HG03045 (cell line): ENCODE measurements around the gene TESMIN.

Source experiments
- ATAC-seq: cut with Tn5 transposase; IDR thresholded peaks from one replicate; pipeline ENCODE4 v1.9.1; 2021; ENCODE audit warnings: mild to moderate bottlenecking, moderate library complexity; ENCODE audit not compliant: unreplicated experiment

TESMIN gene, protein sequence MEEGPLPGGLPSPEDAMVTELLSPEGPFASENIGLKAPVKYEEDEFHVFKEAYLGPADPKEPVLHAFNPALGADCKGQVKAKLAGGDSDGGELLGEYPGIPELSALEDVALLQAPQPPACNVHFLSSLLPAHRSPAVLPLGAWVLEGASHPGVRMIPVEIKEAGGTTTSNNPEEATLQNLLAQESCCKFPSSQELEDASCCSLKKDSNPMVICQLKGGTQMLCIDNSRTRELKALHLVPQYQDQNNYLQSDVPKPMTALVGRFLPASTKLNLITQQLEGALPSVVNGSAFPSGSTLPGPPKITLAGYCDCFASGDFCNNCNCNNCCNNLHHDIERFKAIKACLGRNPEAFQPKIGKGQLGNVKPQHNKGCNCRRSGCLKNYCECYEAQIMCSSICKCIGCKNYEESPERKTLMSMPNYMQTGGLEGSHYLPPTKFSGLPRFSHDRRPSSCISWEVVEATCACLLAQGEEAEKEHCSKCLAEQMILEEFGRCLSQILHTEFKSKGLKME

DNA sequence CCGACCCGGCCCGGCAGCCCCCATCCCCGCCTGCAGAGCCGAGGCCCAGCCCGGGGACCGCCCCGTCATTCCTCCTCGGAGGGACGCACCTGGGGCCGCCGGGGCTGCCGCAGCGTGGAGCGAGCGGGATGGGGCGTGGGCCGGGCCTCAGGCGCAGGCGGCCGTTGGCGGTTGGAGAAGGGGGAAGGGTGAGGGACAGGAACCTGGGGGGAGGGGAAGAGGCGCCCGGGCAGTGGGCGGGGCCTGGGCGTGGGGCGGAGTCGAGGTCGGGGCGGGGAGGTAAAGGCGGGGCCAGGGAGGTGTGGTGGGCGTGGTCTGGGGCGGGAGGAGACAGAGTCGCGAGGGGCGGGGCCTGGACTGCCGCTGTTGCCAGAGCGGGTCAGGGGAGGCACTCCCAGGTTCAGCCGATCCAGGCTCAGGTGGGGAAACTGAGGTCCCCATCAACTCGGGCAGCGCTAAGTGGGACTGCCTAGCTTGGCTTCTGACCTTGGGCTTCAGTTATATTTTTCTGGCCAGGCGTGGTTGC lies at the start of gene TESMIN:
TSS of gene TESMIN (minus strand) at position 190 of the 526 bp plus-strand sequence. CDS start 860 bp downstream, outside the sequence.
- no peak for ATAC-seq

DNA sequence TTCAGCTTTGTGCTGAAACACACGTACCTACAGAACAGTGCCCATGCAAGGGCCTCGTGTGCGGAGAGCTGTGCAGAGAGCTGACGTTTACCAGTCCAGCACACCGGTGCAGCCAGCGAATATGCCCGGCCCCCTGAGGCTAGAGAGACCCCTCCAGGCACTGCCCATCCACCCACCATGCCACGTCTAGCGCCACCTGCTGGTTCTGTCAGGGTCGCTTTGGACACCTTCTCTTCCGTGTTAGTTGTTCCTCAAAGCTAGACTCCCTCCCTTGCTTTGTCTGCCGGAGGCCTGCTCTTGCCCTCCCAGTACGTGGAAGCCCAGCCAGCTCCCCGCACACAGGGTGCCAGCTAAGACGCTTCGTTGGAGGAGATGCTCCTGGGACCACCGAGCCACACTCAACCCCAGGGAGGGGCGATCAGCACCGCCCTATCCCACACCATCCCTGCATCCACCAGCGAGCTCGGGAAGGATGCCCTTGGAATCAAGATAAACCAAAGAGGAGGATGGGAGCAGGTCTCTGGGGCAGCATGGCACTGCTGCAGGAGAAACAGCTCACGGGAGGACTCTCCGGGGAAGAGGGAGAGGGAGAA lies 47.0 kb upstream of the TESMIN start:
- ATAC-seq = no peak

DNA sequence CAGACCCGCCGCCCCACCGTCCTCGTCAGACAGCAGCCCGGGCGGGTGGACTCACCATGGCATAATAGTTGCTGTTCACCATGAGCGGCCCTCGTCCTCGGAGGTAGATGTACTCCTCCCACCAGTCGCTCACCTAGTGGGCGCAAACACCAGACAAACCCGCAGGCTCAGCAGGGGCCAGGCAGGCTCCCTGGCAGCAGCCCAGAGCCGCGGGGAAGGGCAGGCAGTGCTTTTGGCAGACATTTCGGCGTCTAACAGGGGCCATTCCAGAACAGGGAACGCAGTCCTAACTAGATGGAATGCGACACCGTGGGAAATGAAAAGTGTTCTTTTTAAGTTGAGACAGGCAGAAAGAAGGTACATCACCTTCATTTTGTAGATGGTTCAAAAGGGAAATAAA lies 45.5 kb upstream of the TESMIN start:
- ATAC-seq = no peak

DNA sequence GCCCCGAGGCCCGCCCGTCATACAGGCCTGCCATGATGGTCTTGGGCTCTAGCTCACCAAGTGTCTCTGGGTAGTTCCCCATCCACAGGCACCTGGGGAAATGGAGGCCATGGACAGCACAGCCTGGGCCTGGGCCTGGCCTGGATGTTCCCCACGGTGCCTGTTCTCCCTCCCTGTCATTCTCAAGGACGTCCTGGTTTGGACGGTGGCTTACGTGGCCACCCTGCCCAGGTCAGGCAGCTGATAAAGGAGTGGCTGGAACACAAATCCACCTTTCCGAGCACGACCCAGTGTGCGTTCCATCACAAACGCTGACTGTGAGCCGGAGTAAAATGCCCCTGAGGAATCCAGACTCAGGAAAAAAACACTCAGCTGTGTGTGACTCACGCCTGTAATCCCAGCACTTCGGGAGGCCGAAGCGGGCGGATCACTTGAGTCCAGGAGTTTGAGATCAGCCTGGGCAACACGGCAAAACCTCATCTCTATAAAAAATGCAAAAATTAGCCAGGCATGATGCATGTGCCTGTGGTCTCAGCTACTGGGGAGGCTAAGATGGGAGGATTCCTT lies 41.2 kb upstream of the TESMIN start:
- ATAC-seq = no peak

DNA sequence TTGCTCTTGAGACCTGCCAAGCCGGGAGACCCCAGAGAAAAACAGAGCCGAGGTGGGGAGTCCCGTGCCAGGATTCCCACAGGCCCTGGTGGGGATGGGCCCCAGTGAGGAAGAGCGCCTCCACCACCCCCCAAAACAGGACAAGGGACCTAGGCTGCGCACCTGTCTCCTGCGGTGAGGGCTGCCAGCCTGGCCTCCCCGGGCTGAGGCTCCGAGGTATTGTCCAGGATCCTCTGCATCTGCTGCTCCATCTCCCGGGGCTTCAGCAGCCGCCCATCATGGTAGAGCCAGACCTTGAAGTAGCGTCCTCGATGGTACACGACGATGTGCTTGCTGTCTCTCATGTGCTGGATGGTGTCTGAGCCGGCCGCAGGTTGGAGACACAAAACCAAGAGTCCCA lies 33.3 kb upstream of the TESMIN start:
- ATAC-seq = no peak

DNA sequence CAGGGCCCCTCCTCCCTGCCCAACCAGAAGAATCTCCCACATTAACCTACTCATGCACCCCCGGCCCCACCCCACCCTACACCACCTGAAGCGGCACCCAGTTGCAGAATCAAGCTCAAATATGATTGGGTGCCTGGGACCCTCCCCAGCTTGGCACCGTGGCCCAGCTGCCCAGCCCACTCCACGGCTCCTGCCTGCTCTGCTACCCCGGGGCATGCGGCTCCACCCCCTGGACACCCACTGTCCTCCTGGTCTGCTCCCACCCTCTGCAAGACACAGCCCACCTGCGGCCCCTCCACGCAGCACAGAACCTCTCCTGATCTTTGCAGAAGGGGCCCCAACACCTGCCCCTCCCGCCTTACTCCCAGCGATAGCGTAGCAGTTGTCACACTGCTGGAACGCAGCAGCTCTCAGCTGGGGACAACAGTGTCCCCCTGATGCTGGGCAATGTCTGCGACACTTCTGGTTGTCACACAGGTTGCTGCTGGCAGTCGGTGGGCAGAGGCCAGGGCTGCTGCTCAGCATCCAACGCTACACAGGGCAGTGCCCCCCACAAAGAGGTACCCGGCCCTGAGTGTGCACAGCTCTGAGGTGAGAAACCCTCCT lies 32.0 kb upstream of the TESMIN start:
- no peak for ATAC-seq

DNA sequence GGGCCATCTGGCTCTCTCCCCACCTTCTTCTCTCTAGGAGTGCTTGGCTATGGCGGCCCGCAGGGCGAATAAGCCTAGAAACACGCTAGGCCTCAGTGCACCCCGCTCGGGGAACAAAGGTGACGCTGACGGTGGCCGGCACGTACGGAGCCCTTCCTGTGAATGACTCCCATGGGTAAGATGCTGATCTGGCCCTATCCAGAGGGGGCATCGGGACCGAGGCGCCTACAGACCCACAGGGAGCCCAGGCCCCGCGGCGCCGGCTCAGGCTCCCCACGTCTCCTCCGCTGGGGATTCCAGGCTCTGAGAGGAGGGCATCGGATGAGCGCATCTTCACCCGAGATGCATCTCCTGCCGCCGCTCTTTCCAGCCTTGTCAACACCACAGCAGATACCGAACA lies 31.4 kb upstream of the TESMIN start:
- no peak for ATAC-seq

DNA sequence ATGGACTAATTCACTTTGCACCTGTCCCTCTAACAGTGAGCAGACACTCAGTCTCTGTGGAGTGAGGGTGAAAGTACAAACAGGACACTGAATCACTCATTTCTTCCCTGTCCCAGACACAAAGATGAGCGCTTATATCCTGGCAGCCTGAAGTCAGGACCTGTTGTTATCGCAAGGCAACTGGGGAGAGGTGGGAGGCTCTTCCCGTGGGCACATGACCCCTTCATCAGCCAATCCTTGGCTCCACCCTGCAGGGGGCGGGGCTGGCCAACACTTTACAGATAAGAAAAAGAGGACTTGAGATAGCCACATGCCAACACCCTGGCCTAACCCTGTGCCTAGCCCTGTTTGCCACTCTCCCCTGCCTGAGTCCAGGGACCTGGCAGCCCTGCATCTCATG lies 29.5 kb upstream of the TESMIN start:
- no peak for ATAC-seq

DNA sequence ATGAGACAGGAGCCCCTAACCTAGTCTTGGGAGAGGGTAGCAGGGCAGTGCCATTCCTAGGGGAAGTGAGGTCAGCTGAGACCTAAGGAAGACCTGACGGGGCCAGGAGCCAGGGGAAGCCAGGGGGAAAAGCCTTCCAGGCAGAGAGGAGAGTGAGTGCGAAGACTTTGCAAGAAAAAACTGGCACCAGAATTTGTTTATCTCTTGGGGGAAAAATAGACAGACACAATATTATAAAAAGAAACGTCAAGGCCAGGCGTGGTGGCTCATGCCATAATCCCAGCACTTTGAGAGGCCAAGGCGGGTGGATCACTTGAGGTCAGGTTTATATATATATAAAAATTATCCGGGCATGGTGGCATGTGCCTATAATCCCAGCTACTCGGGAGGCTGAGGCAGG lies 26.9 kb upstream of the TESMIN start:
- ATAC-seq = no peak

DNA sequence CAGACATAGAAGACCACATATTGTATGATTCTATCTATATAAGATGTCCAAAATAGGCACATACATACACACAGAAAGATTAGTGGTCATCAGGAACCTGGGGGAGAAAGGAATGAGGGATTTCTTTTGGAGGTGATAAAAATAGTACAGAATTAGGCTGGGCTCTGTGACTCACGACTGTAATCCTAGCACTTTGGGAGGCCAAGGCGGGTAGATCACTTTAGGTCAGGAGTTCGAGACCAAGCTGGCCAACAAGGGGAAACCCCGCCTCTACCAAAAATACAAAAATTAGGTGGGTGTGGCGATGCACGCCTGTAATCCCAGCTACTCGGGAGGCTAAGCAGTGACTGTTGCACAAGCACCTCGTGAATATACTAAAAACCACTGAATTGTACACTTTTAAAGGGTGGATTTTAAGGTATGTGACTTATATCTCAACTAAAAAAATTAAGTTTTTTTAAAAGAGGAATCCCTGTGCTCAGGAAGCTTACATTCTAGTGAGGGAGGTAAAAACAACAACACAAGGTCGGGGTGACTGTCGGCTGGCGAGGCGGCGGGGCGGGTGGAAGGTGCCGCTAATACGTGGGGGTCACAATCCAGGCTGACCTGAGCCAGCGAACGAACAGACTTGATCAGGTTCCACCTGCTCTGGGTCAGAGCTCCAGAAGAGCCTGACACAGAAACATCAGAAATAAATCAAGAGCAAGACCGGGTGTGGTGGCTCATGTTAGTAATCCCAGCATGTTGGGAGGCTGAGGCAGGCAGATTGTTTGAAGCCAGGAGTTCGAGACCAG lies 25.3 kb upstream of the TESMIN start:
- ATAC-seq = no peak

DNA sequence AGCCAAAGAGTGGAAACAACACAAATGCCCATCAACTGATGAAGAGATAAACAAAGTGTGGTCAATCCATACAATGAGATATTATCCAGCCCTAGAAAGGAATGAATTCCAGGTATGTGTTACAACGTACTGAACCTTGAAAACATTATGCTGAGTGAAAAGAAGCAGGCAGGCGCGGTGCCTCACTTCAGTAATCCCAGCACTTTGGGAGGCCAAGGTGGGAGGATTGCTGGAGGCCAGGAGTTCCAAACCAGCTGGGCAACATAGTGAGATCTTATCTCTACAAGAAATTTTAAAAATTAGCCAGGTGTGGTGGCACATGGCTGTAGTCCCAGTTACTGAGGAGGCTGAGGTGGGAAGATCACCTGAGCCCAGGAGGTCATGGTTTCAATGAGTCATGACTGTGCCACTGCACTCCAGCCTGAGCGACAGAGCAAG lies 24.6 kb upstream of the TESMIN start:
- no peak for ATAC-seq

DNA sequence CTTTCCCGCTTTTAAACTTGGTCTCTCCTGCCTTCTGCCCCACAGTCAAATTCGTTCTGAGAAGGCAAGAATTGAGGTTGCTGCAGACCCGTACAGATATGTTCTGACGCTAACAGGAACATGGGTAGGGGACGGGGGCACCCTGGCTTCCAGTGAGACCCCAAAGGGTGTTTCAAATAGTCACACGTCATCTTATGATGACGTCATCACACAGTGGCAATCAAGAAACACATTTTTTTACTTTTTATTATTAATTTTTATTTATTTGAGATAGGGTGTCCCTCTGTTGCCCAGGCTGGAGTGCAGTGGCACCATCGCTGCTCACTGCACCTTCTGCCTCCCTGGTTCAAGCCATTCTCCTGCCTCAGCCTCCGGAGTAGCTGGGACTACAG lies 22.9 kb upstream of the TESMIN start:
- ATAC-seq = no peak

DNA sequence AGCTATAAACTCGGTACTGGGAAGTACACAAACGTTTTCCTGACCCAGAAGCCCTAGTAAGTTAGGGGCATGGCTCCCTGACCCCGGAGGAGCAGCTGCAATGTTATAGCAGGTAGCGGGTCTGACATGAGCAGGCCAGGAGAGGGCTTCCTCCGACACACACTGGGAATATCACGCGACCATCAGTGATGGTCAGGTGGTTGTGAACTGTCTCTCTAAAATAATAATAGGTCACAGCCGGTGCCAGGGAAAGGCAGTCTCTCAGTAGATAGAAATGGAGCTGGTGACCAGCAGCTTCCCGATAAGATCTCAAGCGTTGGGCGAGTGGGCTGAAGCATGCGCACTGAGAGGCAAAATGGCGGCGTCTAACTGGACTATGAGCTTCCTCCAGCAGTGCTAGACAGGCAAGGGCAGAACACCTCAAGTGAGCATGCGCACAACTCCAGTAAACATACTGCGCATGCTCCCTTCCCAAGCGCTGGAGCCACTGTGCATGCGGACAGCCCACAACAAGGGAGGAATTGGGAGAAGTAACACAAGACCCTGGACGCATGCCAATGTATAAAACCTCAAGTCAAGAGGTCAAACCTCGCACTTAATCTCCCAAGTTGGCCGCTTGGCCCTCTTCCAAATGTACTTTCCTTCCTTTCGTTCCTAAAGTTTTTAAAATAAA lies 22.3 kb upstream of the TESMIN start:
- no peak for ATAC-seq

DNA sequence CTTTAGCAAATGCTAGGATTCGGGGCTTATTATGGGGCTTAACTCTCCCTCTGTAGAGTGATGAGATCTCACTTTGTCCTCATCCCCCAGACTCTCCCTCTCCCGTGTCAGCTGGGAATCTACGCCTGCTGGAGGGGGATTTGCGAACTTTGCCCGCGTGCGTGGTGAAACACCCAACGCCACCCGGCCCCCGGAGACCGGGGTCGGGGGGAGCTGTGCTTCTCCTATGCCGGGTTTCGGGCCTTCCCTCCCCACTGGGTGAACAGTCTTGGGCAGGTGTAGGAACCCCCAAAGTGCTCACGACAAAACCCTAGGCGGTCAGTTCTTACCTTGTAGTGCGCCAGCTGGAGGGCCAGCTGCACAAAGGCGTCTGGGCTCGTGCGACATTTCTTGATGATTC lies 21.6 kb upstream of the TESMIN start:
- ATAC-seq = no peak

DNA sequence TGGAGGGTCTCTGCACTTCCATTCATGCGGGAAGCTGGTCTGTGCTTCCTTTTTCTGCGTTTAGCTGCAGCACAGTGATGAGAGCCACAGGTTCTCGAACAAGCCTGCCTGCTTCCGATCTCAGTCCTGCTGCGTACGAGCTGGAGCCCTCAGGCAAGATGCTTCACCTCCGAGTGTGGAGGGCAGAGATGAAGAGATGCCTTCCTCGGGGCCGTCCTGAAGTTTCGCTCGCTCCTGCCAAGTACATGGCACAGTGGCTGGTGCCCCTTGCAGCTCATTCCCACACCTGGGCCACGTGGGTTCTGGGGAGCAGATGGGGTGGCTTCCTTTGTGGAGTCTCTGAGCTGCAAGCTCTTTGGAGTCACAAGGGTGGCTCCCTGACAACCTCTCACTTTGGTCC lies 19.5 kb upstream of the TESMIN start:
- no peak for ATAC-seq

DNA sequence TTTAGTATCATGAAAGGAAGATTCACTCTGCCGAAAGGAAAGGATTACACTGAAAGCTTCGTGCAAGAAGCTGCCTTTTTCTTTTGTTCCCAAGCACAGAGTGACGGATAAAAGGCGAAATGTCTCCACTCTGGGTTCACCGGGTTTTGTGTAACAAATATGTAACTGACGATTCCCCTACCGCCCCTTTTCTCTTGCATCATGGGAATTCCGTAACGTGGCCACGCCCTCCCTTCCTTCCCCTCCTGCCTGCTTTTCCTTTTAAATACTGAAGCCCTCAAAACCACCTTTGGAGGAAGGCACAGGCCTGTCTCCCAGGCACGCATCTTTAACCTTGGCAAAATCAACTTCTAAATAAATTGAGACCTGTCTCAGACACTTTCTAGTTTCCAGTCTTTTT lies 16.4 kb upstream of the TESMIN start:
- ATAC-seq = no peak

DNA sequence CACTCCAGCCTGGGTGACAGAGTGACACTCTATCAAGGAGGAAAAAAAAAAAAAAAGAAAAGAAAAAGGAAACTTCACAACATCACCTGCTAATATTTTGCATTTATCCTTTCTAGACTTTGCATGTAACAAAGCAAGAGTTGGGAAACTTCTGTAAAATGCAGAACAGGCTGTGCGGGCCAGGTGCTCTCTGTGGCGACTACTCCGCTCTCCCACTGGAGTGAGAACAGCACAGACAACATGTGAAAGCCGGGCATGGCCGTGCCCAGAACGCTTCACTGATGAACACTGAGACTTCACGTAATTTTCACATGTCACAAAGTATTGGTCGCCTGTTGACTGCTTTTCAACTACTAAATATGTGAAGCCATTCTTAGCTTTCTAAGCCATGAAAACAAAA lies 15.5 kb upstream of the TESMIN start:
- no peak for ATAC-seq

DNA sequence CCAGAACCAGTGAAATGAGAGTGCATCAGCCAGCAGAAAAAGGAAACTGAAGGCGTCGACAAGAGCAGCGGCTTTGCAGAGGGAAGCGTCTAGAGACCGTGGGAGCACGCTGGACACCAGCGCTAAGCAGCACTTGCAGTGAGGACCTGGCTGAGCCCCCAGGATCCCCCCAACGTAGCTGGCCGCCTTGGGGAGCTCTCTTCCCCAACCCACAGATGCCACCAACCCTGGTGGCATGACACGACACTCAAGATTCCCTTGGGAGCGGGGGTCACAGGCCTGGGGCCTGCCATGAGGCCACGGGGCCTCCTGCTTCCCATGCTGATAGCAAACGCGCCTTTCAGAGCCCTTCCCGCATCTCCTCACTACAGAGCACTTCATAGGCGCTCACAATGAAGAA lies 13.4 kb upstream of the TESMIN start:
- no peak for ATAC-seq

DNA sequence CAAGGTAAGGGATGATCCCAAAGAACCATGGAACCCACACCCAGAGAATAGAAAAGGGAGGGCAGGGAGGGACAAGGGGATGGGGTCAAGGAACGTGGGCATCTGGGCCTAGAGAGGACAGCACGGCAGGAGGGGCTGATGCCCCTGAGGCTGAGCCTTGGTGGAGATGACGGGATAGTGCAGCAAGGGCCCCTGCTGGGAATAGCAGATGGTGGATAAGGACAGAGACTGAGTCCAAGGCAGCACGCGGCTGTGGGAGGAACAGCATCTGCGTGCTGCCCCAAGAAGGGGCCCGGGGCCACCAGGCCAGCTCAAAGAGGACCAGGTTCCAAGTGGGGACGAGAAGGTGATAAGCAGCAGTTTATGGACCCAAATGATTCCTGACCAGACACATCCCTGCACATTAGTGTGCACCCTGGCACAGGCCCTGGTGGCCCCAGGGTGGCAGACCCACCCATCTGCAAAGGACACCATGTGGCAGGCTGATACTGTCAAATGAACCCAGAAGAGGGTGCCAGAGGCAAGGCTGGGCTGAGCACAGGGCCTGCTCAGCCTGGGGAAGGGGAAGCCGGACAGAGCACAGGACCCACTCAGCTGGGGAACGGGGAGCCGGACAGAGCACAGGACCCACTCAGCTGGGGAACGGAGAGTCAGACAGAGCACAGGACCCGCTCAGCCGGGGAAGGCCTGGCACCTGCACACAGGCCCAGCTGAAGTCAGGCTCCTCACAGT lies 12.8 kb upstream of the TESMIN start:
- no peak for ATAC-seq
